Measurements from ENCODE around the gene NLRC3.

NLRC3 gene

GRCh38 chr16:3590736-3591435 is 13.7 kb upstream of the NLRC3 start:
- Histone ChIP-seq H3K4me1 (ENCODE audit: control insufficient read depth, low read depth, low read length) (no peaks in the 10 kb centered on the region), H2AK5ac (ENCODE audit: low read length) (no peak overlapping the region), H2BK15ac (replicated peaks; ENCODE audit: low read depth) (no peak overlapping the region), H3K27me3 (ENCODE audit: insufficient read depth, low read length, poor library complexity) (no peaks in the 10 kb centered on the region), H3K56ac (ENCODE audit: low read length) (no peak overlapping the region), H3K4me3 (ENCODE audit: low read length) (no peak overlapping the region), H2BK120ac (ENCODE audit: low read depth, low read length) (no peak overlapping the region), H3K23ac (ENCODE audit: low read length) (no peak overlapping the region), H3K79me1 (ENCODE audit: low read length) (no peaks in the 10 kb centered on the region), H3K36me3 (ENCODE audit: control insufficient read depth, insufficient read depth, low read length) (peaks cover 2% of the 10 kb centered on the region), H2BK5ac (ENCODE audit: low read length) (no peak overlapping the region), H3K27ac (ENCODE audit: low read depth, low read length) (no peak overlapping the region), H3K4me2 (ENCODE audit: low read length) (no peak overlapping the region), H3K9ac (ENCODE audit: low read length) (no peak overlapping the region), H3K79me2 (ENCODE audit: control insufficient read depth, insufficient read depth, low read length) (no peaks in the 10 kb centered on the region), H3K4ac (ENCODE audit: low read depth, low read length) (no peak overlapping the region), H3K18ac (ENCODE audit: low read length) (no peak overlapping the region), H4K8ac (ENCODE audit: low read depth, low read length) (no peak overlapping the region), H4K5ac (ENCODE audit: low read length) (no peak overlapping the region)
- no peak for DNase-seq
- no CpG with 5 or more reads among the region's 27 CpGs for WGBS (ENCODE audit: extremely low coverage, insufficient coverage, low lambda C conversion rate)

GRCh38 chr16:3589991-3590701 is 12.9 kb upstream of the NLRC3 start:
- DNase-seq, result no peak
- Histone ChIP-seq H3K27ac (ENCODE audit: low read depth, low read length) (no peak overlapping the region), H3K79me2 (ENCODE audit: control insufficient read depth, insufficient read depth, low read length) (no peaks in the 10 kb centered on the region), H4K8ac (ENCODE audit: low read depth, low read length) (no peak overlapping the region), H3K4me3 (ENCODE audit: low read length) (no peak overlapping the region), H3K4ac (ENCODE audit: low read depth, low read length) (no peak overlapping the region), H2AK5ac (ENCODE audit: low read length) (no peak overlapping the region), H3K4me1 (ENCODE audit: control insufficient read depth, low read depth, low read length) (no peaks in the 10 kb centered on the region), H2BK5ac (ENCODE audit: low read length) (no peak overlapping the region), H3K56ac (ENCODE audit: low read length) (no peak overlapping the region), H3K4me2 (ENCODE audit: low read length) (no peak overlapping the region), H3K27me3 (ENCODE audit: insufficient read depth, low read length, poor library complexity) (no peaks in the 10 kb centered on the region), H2BK120ac (ENCODE audit: low read depth, low read length) (no peak overlapping the region), H4K5ac (ENCODE audit: low read length) (no peak overlapping the region), H3K79me1 (ENCODE audit: low read length) (no peaks in the 10 kb centered on the region), H3K36me3 (ENCODE audit: control insufficient read depth, insufficient read depth, low read length) (peaks cover 2% of the 10 kb centered on the region), H3K18ac (ENCODE audit: low read length) (no peak overlapping the region), H2BK15ac (replicated peaks; ENCODE audit: low read depth) (no peak overlapping the region), H3K23ac (ENCODE audit: low read length) (no peak overlapping the region), H3K9ac (ENCODE audit: low read length) (no peak overlapping the region)
- no CpG with 5 or more reads among the region's 25 CpGs for WGBS (ENCODE audit: extremely low coverage, insufficient coverage, low lambda C conversion rate)

- Histone ChIP-seq H2BK120ac (ENCODE audit: low read depth, low read length) (no peak overlapping the region), H4K5ac (ENCODE audit: low read length) (no peak overlapping the region), H3K4me1 (ENCODE audit: control insufficient read depth, low read depth, low read length) (no peaks in the 10 kb centered on the region), H4K8ac (ENCODE audit: low read depth, low read length) (no peak overlapping the region), H3K9ac (ENCODE audit: low read length) (no peak overlapping the region), H2BK5ac (ENCODE audit: low read length) (no peak overlapping the region), H3K4ac (ENCODE audit: low read depth, low read length) (no peak overlapping the region), H2BK15ac (replicated peaks; ENCODE audit: low read depth) (no peak overlapping the region), H2AK5ac (ENCODE audit: low read length) (no peak overlapping the region), H3K79me2 (ENCODE audit: control insufficient read depth, insufficient read depth, low read length) (no peaks in the 10 kb centered on the region), H3K27ac (ENCODE audit: low read depth, low read length) (no peak overlapping the region), H3K27me3 (ENCODE audit: insufficient read depth, low read length, poor library complexity) (no peaks in the 10 kb centered on the region), H3K79me1 (ENCODE audit: low read length) (no peaks in the 10 kb centered on the region), H3K4me3 (ENCODE audit: low read length) (no peak overlapping the region), H3K36me3 (ENCODE audit: control insufficient read depth, insufficient read depth, low read length) (peaks cover 2% of the 10 kb centered on the region), H3K4me2 (ENCODE audit: low read length) (no peak overlapping the region), H3K18ac (ENCODE audit: low read length) (no peak overlapping the region), H3K23ac (ENCODE audit: low read length) (no peak overlapping the region), H3K56ac (ENCODE audit: low read length) (no peak overlapping the region)
- DNase-seq, result no peak
- WGBS (ENCODE audit: extremely low coverage, insufficient coverage, low lambda C conversion rate), result no CpG with 5 or more reads among the region's 27 CpGs
Observed at GRCh38 chr16:3589441-3589921, 12.3 kb upstream of the NLRC3 start.

GRCh38 chr16:3589001-3589400 is 11.8 kb upstream of the NLRC3 start:
- H3K4me2 ChIP-seq (ENCODE audit: low read length), result no peak overlapping the region
- H4K8ac ChIP-seq (ENCODE audit: low read depth, low read length), result no peak overlapping the region
- WGBS (ENCODE audit: extremely low coverage, insufficient coverage, low lambda C conversion rate), result no CpG with 5 or more reads among the region's 22 CpGs
- H2BK120ac ChIP-seq (ENCODE audit: low read depth, low read length), result no peak overlapping the region
- no peaks in the 10 kb centered on the region for H3K4me1 ChIP-seq (ENCODE audit: control insufficient read depth, low read depth, low read length)
- no peak overlapping the region for H2BK15ac ChIP-seq (replicated peaks; ENCODE audit: low read depth)
- H4K5ac ChIP-seq (ENCODE audit: low read length), result no peak overlapping the region
- no peak overlapping the region for H3K4me3 ChIP-seq (ENCODE audit: low read length)
- no peak for DNase-seq
- no peaks in the 10 kb centered on the region for H3K27me3 ChIP-seq (ENCODE audit: insufficient read depth, low read length, poor library complexity)
- no peak overlapping the region for H2BK5ac ChIP-seq (ENCODE audit: low read length)
- no peak overlapping the region for H2AK5ac ChIP-seq (ENCODE audit: low read length)
- no peak overlapping the region for H3K27ac ChIP-seq (ENCODE audit: low read depth, low read length)
- H3K79me1 ChIP-seq (ENCODE audit: low read length), result no peaks in the 10 kb centered on the region
- no peaks in the 10 kb centered on the region for H3K79me2 ChIP-seq (ENCODE audit: control insufficient read depth, insufficient read depth, low read length)
- H3K18ac ChIP-seq (ENCODE audit: low read length), result no peak overlapping the region
- no peak overlapping the region for H3K4ac ChIP-seq (ENCODE audit: low read depth, low read length)
- H3K56ac ChIP-seq (ENCODE audit: low read length), result no peak overlapping the region
- H3K36me3 ChIP-seq (ENCODE audit: control insufficient read depth, insufficient read depth, low read length), result peaks cover 4% of the 10 kb centered on the region
- H3K23ac ChIP-seq (ENCODE audit: low read length), result no peak overlapping the region
- no peak overlapping the region for H3K9ac ChIP-seq (ENCODE audit: low read length)

GRCh38 chr16:3587547-3588110 is 10.4 kb upstream of the NLRC3 start:
- H2BK120ac ChIP-seq (ENCODE audit: low read depth, low read length), result no peak overlapping the region
- no peak overlapping the region for H2AK5ac ChIP-seq (ENCODE audit: low read length)
- H3K56ac ChIP-seq (ENCODE audit: low read length), result no peak overlapping the region
- H3K4me2 ChIP-seq (ENCODE audit: low read length), result no peak overlapping the region
- no peak overlapping the region for H3K18ac ChIP-seq (ENCODE audit: low read length)
- no peaks in the 10 kb centered on the region for H3K27me3 ChIP-seq (ENCODE audit: insufficient read depth, low read length, poor library complexity)
- H4K5ac ChIP-seq (ENCODE audit: low read length), result no peak overlapping the region
- no peak overlapping the region for H3K4me3 ChIP-seq (ENCODE audit: low read length)
- no peak overlapping the region for H4K8ac ChIP-seq (ENCODE audit: low read depth, low read length)
- H3K27ac ChIP-seq (ENCODE audit: low read depth, low read length), result no peak overlapping the region
- peaks cover 8% of the 10 kb centered on the region for H3K36me3 ChIP-seq (ENCODE audit: control insufficient read depth, insufficient read depth, low read length)
- H3K23ac ChIP-seq (ENCODE audit: low read length), result no peak overlapping the region
- no peak overlapping the region for H2BK5ac ChIP-seq (ENCODE audit: low read length)
- H3K79me2 ChIP-seq (ENCODE audit: control insufficient read depth, insufficient read depth, low read length), result no peaks in the 10 kb centered on the region
- no peak overlapping the region for H3K9ac ChIP-seq (ENCODE audit: low read length)
- peak; percentile 18 for DNase-seq
- H3K79me1 ChIP-seq (ENCODE audit: low read length), result no peaks in the 10 kb centered on the region
- no CpG with 5 or more reads among the region's 15 CpGs for WGBS (ENCODE audit: extremely low coverage, insufficient coverage, low lambda C conversion rate)
- H3K4me1 ChIP-seq (ENCODE audit: control insufficient read depth, low read depth, low read length), result no peaks in the 10 kb centered on the region
- H2BK15ac ChIP-seq (replicated peaks; ENCODE audit: low read depth), result no peak overlapping the region
- no peak overlapping the region for H3K4ac ChIP-seq (ENCODE audit: low read depth, low read length)
